GM04504 (cell line): ENCODE data around the gene BDKRB1.
A peak's percentile ranks its signal among the peaks of the same experiment; 100 is the strongest.
"Not testable (repeated sequence)": the region's sequence is repeated elsewhere in the genome, so short reads cannot be mapped to it uniquely, and the experiment has no call there.

Experiments used
- DNase-seq: peaks from one replicate; pipeline ENCODE4 v3.0.0-alpha.2; 2012; ENCODE audit warnings: low read depth

Gene BDKRB1

GRCh38 chr14:96233661-96234060 is 22.3 kb upstream of the BDKRB1 start:
- DNase-seq = no peak

GRCh38 chr14:96235426-96235825 is 20.6 kb upstream of the BDKRB1 start:
- DNase-seq = no peak

- no peak for DNase-seq
These were observed 18.4 kb upstream of the BDKRB1 start for GRCh38 chr14:96237641-96238040.

GRCh38 chr14:96238676-96239265 is 17.2 kb upstream of the BDKRB1 start:
- no peak for DNase-seq

GRCh38 chr14:96239711-96240141 is 16.3 kb upstream of the BDKRB1 start:
- DNase-seq = no peak

- no peak for DNase-seq
These were observed 15.4 kb upstream of the BDKRB1 start for GRCh38 chr14:96240641-96241040.

GRCh38 chr14:96242126-96242525 is 13.9 kb upstream of the BDKRB1 start:
- no peak for DNase-seq

GRCh38 chr14:96243785-96244184 is 12.2 kb upstream of the BDKRB1 start:
- DNase-seq = no peak

- DNase-seq = not testable (repeated sequence)
These were observed 10.9 kb upstream of the BDKRB1 start for GRCh38 chr14:96245074-96245473.

GRCh38 chr14:96245710-96246538 is 10.1 kb upstream of the BDKRB1 start:
- peak; percentile 69 for DNase-seq

- peak; percentile 98 for DNase-seq
These were observed 9.5 kb upstream of the BDKRB1 start for GRCh38 chr14:96246539-96246847.

GRCh38 chr14:96247031-96247430 is 9.0 kb upstream of the BDKRB1 start:
- no peak for DNase-seq

- DNase-seq = peak; percentile 94
These were observed 7.0 kb upstream of the BDKRB1 start for GRCh38 chr14:96249029-96249428.

- no peak for DNase-seq
These were observed 5.5 kb upstream of the BDKRB1 start for GRCh38 chr14:96250485-96250884.

GRCh38 chr14:96251656-96252155 is 4.3 kb upstream of the BDKRB1 start:
- no peak for DNase-seq

GRCh38 chr14:96252323-96252998 is 3.5 kb upstream of the BDKRB1 start:
- no peak for DNase-seq

- peak; percentile 72 for DNase-seq
These were observed 2.9 kb upstream of the BDKRB1 start for GRCh38 chr14:96252999-96253539.

- DNase-seq = no peak
These were observed 1.3 kb upstream of the BDKRB1 start for GRCh38 chr14:96254687-96255086.

- peak; percentile 63 for DNase-seq
These were observed 397 bp downstream of the BDKRB1 start for GRCh38 chr14:96256407-96256806.

GRCh38 chr14:96257056-96257455 is 1.0 kb downstream of the BDKRB1 start:
- no peak for DNase-seq

GRCh38 chr14:96257900-96258299 is 1.9 kb downstream of the BDKRB1 start:
- no peak for DNase-seq

GRCh38 chr14:96260341-96260821 is 4.4 kb downstream of the BDKRB1 start:
- DNase-seq = peak; percentile 87

GRCh38 chr14:96261053-96261452 is 5.0 kb downstream of the BDKRB1 start:
- no peak for DNase-seq
